Colonic mucosa (tissue), 4 donors: ENCODE measurements around the gene FLYWCH2. TPM values are rescaled to one million over a fixed set of nuclear protein-coding genes. Genes with fewer than 3 reads are reported as not detected.

Source experiments
- DNase-seq: peaks from one replicate; pipeline ENCODE4 v3.0.0-alpha.2; 2020
- H3K27ac ChIP-seq: fragments of 200-600 bp; one replicate; pipeline ENCODE4 v1.8.0; 2021
- H3K27me3 ChIP-seq: fragments of 200-600 bp; one replicate; pipeline ENCODE4 v1.8.0; 2021
- H3K36me3 ChIP-seq: fragments of 200-600 bp; one replicate; pipeline ENCODE4 v1.8.0; 2021
- H3K4me1 ChIP-seq: fragments of 200-600 bp; one replicate; pipeline ENCODE4 v1.8.0; 2021; ENCODE audit warnings: mild to moderate bottlenecking
- H3K4me3 ChIP-seq: fragments of 200-600 bp; one replicate; pipeline ENCODE4 v1.8.0; 2021
- H3K9ac ChIP-seq, 2 donors: one replicate each; pipeline ENCODE4 v1.7.0; 2013; ENCODE audit warnings: control low read depth in 2 of 2, low read depth in 2 of 2, low read length in 2 of 2
- H3K9me3 ChIP-seq: fragments of 200-600 bp; one replicate; pipeline ENCODE4 v1.8.0; 2021
- intact Hi-C: fragments of 100-400 bp; cut with DNase I; formaldehyde crosslinking; loops from one replicate; pipeline ENCODE4 v1.14.1; 2022
- total RNA-seq, 2 donors: library from RNA; stranded (reverse); fragmentation: NEBNext Ultra II Directional in 1 of 2; extraction: Animal tissue kit (Norgen Biotek cat#: 25700) in 1 of 2; gene quantifications; one replicate each; pipeline ENCODE4 v1.2.1, GENCODE V29; 2021
- TF ChIP-seq, protein P1 (sequence below): fragments of 200-600 bp; IDR thresholded peaks from one replicate; pipeline ENCODE4 v1.8.0; 2022; ENCODE audit warnings: antibody characterized with exemption, mild to moderate bottlenecking
- donor health status: healthy.
- donor health status: DM: no; HTN: no; CAD: no.
- donor health status: DM: no; HTN: no; CAD: no.

The FLYWCH2 gene
- total RNA-seq, 2 donors from 2014 or later: 16.2 to 24.8 TPM

DNA sequence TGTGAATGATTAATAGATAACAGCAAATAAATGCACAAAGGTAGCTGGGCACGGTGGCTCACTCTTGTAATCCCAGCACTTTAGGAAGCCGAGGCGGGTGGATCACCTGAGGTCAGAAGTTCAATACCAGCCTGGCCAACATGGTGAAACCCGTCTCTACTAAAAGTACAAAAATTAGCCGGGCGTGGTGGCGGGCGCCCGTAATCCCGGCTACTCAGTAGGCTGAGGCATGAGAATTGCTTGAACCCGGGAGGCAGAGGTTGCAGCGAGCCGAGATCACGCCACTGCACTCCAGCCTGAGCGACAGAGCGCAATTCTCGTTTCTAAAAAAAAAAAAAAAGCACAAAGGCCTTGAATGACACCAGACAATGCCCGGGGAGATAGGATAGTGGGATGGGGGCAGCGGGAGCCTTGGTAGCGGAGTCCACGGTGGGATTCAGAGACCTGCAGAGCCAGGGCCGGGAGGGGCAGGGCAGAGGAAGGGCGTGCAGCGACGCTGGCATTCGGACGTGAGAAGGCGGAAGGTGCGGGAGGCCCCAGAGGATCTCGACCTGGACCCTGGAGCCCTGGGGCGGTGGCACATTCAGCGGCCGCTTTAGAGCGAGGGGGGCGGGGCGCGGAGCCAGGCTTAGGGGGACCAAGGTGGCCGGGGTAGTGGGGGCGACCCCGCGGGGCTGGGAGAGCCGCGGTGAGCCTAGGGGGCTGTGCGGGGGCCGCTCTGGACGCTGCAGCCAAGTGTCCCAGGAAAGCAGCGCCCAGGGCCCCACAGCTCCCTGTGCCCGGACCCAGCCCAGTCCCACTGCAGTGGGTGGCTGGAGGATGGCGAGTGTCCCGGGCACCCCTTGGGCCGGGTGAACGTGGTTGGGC, 999 bp upstream of the FLYWCH2 start:
- H3K4me3 ChIP-seq: peak overlapping the region; percentile 78
- H3K9ac ChIP-seq: peak overlapping the region; percentile 74 to 93
- peak; percentile 72 for DNase-seq
- H3K27me3 ChIP-seq: no peaks in the 10 kb centered on the region
- H3K27ac ChIP-seq: peak overlapping the region; percentile 93
- TF ChIP-seq, protein P1, sequence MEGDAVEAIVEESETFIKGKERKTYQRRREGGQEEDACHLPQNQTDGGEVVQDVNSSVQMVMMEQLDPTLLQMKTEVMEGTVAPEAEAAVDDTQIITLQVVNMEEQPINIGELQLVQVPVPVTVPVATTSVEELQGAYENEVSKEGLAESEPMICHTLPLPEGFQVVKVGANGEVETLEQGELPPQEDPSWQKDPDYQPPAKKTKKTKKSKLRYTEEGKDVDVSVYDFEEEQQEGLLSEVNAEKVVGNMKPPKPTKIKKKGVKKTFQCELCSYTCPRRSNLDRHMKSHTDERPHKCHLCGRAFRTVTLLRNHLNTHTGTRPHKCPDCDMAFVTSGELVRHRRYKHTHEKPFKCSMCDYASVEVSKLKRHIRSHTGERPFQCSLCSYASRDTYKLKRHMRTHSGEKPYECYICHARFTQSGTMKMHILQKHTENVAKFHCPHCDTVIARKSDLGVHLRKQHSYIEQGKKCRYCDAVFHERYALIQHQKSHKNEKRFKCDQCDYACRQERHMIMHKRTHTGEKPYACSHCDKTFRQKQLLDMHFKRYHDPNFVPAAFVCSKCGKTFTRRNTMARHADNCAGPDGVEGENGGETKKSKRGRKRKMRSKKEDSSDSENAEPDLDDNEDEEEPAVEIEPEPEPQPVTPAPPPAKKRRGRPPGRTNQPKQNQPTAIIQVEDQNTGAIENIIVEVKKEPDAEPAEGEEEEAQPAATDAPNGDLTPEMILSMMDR: no peak
- intact Hi-C loops: no loop called here
- H3K9me3 ChIP-seq: no peaks in the 10 kb centered on the region
- H3K36me3 ChIP-seq: no peaks in the 10 kb centered on the region
- H3K4me1 ChIP-seq: peaks cover 5% of the 10 kb centered on the region

DNA sequence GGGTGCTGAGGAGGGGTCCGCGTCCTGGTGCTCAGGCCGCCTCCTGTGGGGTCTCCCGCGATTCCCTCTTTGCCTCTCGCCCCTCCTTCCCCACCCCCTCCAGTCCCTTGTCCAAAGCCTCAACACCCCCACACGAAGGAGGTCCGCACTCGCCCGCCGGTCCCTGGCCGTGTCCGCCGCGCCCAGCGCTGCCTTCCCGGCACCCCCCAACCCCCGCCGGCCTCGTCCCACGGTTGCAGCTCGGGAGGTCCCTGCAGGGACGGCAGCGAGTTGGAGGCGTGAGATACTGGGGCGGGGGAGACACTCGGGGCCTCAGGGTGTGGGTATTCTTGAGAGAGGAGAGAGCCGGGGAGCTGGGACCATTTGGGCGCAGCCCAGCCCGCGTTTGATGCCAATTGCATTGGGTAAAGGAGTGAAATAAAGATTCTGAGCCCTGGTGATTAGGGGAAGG, 468 bp downstream of the FLYWCH2 start:
- H3K9ac ChIP-seq: peak overlapping the region; percentile 93 to 97
- DNase-seq: peak; percentile 45

GRCh38 chr16:2884041-2884451, 1.0 kb downstream of the FLYWCH2 start:
- Histone ChIP-seq H3K27ac (no peak overlapping the region), H3K27me3 (no peaks in the 10 kb centered on the region), H3K9ac (peak overlapping the region; percentile 93 to 97), H3K36me3 (no peaks in the 10 kb centered on the region), H3K4me3 (peak overlapping the region; percentile 78), H3K4me1 (peaks cover 5% of the 10 kb centered on the region), H3K9me3 (no peaks in the 10 kb centered on the region)
- no peak for DNase-seq
- intact Hi-C loops: no loop called here
- TF ChIP-seq, protein P1: no peak

More for the DNA sequence above, 468 bp downstream of the FLYWCH2 start:
- peak overlapping the region; percentile 78 for H3K4me3 ChIP-seq
- no peaks in the 10 kb centered on the region for H3K36me3 ChIP-seq
- H3K4me1 ChIP-seq: peaks cover 5% of the 10 kb centered on the region
- TF ChIP-seq, protein P1: no peak
- intact Hi-C loops: no loop called here
- H3K27ac ChIP-seq: peak overlapping the region; percentile 93
- H3K9me3 ChIP-seq: no peaks in the 10 kb centered on the region
- H3K27me3 ChIP-seq: no peaks in the 10 kb centered on the region

DNA sequence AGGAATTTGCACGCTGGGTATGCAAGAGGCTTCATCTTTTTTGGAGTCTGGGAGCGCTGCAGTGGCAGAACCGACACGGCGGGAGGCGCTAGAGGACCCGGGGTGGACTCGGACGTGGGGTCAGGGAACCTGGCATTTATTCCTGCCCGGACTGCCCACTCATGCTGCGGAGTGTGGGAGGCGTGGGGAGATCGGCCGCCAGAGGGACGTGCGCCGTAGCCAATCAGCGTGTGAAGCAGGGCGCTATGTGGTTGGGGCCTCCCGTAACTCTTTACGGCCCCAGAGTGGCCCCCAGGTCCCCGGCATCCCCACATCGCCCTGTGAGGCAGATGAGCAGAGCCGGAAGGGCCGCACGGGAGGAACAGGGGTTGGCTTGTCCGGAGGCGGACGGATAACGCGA, 11.2 kb downstream of the FLYWCH2 start:
- Histone ChIP-seq H3K36me3 (no peaks in the 10 kb centered on the region), H3K4me1 (no peaks in the 10 kb centered on the region), H3K9me3 (no peaks in the 10 kb centered on the region), H3K27ac (no peak overlapping the region), H3K4me3 (no peak overlapping the region), H3K9ac (no peak overlapping the region), H3K27me3 (no peaks in the 10 kb centered on the region)
- TF ChIP-seq, protein P1: no peak
- DNase-seq: no peak
- intact Hi-C loops: no loop called here

- intact Hi-C loops: no loop called here
- Histone ChIP-seq H3K36me3 (no peaks in the 10 kb centered on the region), H3K4me1 (no peaks in the 10 kb centered on the region), H3K4me3 (no peak overlapping the region), H3K9ac (no peak overlapping the region), H3K27me3 (no peaks in the 10 kb centered on the region), H3K27ac (no peak overlapping the region), H3K9me3 (no peaks in the 10 kb centered on the region)
- no peak for DNase-seq
- TF ChIP-seq, protein P1: no peak
These were observed 12.8 kb downstream of the FLYWCH2 start for GRCh38 chr16:2895813-2896212.
